NCI-H2227 (cell line): ENCODE results near the gene MRPL52.
"Not testable (repeated sequence)": the region's sequence is repeated elsewhere in the genome, so short reads cannot be mapped to it uniquely, and the experiment has no call there.

Experiments
- DNase-seq: peaks from one replicate; lab custom pipeline; 2025; ENCODE audit not compliant: unreplicated experiment; lab: John Stamatoyannopoulos, UW

Gene MRPL52

DNA sequence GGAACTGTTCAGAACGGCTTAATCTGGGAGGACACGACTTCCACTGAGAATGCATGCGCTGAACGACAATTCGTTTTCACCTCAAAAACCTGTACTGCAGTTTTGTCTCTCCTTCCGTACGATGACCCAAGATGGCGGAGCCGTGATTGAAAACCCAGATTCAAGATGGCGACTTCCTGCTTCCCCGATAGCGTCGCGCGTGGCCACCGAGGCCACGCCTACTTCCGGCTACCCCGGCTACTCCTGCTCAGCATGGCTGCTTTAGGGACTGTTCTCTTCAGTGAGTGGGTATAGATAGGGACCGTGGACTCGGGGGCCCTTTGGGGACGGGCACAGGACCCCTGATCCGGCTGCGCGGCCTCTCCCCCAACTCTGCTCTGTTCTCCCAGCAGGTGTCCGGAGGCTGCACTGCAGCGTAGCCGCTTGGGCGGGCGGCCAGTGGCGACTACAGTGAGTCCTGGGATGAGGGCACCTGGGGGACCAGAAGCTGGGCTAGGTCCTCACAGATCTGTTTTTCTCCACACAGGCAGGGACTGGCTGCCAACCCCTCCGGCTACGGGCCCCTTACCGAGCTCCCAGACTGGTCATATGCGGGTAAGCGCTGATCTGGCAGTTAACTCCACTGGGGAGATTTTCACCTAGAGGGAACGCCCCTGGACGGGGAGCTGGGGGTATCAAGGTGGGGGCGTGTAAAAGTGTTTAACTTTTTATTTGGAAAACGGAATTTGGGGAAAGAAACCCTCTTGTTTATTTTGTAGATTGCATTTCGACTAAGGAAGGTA, at the start of gene MRPL52:
Gene MRPL52, plus strand, starts transcription at position 227 of the 782 bp plus-strand sequence. Its CDS starts 26 bp downstream, at position 253.
- peak; percentile 94 for DNase-seq

DNA sequence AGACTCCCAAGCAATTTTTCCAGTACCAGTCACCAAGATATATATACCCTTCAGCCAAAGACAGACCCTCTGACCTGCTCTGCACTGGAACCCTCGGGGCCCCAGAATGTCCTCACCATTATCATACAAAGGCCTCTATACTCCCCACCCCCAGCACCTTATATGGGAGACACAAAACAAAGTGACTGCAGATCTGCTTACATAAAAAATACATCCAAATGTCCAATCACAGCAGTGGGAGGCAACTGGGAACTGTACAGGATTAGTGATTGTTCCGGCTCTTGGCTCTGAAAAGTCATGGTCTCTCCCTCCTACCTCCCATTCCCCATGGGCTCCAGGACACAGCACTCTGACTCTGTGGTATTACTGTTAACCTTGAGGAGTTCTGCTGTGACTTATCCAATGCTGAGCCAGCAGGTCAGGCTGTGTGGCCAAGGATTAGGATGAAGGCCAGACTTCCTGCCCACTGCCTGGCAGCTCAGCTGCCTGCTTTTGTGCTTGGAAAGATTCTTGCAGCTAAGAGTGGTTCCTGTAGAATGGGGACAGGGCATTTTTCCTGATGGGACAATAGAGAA, 49.5 kb upstream of the MRPL52 start:
- no peak for DNase-seq

DNA sequence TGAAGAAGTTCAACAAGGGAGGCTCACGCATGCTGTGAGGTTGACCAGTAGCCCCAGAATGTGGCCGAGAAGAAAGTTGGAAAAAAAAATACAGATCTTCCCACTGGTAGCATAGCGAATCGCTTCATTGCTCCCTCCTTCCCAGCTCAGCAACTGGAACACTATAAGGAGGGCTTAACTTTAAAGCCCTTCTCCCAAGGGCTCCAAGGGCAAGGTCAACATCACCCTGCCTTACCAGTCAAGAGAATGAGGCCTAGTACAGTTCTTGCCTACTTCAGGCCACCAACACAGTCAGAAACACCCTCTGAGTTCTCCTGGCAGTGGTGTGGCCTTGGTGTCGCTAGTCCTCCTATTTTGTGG, 48.8 kb upstream of the MRPL52 start:
- DNase-seq, result no peak

DNA sequence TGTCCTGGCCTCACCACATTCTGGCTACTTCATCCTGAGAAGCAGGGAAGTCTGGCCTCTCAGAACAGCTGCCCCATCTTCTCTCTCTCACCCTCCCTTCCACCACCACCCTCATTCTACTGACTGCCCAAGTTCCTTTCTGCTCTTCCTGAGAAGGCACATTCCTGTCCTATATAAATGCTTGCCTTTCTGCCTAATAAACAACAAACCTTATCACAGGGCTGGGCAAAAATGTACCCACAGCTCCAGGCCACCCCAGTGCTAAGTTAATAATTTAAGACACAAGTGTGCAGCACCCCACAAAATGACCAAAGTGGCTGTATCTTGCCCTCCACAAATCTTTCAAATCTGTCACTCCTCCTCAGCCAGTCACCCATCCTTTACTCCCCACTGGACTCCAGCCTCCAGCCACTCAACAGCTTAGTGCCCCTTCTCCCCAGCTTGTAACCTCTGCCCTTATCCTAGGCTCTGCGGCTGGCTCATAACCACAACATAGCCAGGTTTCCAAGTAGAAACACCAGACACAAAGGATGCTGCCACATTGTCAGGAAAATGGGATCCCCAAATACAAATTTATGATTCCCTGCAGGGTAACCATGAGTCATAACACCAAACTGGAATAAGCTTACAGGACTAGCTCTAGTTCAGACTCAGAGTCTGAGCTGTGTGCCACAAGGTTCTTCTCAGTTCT, 48.2 kb upstream of the MRPL52 start:
- no peak for DNase-seq

DNA sequence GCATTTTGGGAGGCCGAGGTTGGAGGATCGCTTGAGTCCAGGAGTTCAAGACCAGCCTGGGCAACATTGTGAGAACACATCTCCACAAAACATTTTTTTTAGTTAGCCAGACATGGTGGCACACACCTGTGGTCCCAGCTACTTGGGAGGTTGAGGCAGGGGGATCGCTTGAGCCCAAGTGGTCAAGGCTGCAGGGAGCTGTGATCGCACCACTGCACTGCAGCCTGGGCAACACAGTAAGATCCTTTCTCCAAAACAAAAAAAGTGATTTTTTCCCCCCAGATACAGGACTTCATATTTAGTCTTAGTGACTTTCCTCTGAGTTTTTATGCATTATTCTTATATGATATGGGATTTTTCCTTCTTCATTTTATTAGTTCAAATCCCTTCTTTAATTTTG, 43.0 kb upstream of the MRPL52 start:
- no peak for DNase-seq

DNA sequence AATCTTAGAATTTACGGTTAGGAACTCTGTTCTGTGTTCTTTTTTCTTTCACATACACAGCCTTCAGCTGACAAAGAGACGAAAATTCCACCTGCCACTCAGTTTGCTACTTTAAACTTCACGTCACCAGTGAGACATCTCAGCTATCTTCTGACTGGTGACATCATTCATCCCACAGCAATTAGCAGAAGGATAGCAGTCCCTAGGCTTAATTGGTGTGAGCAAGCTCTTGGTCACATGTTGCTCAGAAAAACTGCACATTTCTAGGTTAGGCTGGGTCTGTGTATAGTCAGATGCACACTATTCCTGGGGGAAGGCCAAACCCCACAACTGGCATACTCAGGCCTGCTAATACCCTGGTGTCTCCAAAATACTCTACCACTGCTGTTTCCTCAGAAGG, 38.4 kb upstream of the MRPL52 start:
- DNase-seq, result no peak

DNA sequence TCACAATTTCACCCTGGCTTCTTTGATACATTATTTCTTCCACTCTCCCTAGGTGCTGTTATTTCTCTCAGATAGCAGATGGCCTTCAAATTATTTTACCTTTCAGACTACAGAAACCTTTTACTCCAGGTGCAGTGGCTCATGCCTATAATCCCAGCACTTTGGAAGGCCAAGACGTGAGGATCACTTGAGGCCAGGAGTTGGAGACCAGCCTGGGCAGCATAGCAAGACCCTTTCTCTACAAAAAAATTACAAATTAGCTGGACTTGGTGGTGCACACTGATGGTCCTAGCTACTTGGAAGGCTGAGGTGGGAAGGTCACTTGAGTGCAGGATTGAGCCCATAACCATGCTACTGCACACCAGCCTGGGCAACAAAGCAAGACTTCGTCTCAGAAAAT, 37.5 kb upstream of the MRPL52 start:
- no peak for DNase-seq

DNA sequence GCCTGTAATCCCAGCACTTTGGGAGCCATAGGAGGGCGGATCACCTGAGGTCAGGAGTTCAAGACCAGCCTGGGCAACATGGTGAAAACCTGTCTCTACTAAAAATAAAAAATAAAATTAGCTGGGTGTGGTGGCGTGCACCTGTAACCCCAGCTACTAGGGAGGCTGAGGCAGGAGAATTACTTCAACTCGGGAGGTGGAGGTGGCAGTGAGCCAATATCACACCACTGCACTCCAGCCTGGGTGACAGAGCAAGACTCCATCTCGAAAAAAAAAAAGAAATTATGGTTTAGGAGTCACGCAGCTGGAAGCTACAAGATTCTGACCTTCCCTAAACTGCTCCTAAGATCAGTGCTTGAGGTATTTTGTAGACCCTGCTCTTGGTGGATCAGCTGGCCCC, 36.1 kb upstream of the MRPL52 start:
- DNase-seq, result not testable (repeated sequence)

DNA sequence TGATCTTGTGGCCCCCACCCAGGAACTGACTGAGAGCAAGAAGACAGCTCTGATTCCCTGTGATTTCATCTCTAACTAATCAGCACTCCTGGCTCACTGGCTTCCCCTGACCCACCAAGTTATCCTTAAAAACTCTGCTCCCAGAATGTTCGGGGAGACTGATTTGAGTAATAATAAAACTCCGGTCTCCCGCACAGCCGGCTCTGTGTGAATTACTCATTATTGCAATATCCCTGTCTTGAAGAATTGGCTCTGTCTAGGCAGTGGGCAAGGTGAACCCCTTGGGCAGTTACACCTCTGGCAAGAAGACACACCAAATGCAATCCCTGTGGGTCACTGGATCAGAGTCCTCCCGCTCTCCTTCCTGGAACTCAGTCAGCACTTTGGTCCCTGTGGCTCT, 35.7 kb upstream of the MRPL52 start:
- DNase-seq, result no peak

DNA sequence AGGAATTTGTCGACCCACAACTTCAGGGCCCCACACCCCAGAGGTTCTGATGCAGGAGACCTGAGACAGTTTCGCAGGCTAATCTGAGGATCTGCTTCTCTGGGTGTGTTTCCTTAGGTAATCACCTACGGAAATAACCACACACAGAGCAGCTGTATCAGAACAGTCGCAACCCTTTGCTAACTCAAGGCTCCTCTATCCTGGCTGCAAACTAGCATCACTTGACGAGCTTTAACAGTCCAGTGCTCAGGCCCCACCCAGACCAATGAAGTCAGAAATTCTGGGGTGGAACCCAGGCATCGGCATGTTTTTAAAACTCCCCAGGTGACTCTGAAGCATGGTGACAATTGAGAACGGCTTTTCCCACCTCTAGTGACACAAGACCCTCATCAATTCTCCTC, 35.1 kb upstream of the MRPL52 start:
- DNase-seq, result no peak

DNA sequence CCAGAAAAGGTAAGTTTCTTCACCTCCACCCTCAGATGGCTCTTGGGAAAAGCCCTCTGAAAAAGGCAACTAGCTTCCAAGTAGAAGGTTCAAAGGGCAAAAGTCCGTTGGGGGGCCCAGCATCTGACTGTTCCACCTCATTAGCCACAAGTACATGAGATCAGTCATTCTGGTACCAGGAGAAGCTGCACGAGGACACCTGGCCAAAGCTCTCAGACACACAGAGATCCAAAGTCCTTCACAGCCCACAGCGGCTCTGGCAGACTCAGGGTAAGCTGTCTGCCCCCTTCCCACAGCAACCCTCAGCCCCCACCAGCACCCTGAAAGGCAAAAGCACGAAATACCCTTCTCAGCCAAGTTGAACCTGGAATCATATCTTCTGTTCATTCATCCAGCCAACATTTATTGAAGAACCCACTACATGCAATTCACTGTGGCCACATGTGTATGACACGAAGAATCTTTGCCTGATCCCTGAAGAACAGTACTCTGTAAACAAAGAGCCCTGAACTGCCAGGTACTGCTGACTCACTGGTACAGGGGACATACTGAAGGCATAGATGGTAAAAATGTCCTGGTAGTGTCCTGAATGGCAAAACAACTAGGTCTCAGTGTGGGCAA, 33.5 kb upstream of the MRPL52 start:
- DNase-seq, result no peak

DNA sequence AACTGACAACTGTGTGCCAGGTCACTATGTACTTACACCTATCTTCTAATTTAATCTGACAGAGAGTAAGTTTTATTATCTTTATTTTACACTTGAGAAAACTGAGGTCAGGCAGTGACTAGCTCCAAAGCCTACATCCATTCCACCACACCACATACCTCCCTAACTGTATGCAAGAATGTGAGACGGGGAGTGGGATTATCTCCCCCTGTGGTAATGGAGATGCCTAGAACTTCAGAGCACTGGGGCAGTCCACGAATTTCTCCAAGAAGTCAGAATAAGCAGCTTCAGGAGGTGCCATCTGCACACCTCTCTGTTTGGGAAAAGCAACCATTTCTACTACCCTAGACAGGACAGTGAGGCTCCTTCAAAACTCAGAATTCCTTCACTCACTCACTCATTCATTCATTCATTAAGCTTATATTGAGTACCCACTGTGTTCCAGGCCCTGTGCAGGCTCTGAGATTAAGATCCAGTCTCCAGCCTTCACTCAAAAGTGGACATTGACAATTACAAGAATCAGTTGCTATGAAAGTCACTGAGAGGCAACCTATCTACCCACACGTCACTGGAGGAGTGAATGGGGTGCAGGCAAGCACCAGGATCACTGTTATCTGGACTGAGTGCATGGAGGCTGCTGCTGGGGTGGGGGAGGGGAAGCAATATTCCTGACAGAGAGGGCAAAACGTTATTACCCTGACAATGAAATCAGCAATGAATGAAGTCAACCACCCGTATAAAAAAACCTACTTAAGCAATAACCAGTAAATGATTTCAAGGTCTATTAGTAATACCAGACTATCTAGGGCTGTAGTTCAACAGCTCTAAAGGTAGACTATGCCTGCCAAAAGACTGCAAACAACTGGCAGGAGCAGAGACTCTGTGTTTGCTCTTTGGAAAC, 32.4 kb upstream of the MRPL52 start:
- no peak for DNase-seq

DNA sequence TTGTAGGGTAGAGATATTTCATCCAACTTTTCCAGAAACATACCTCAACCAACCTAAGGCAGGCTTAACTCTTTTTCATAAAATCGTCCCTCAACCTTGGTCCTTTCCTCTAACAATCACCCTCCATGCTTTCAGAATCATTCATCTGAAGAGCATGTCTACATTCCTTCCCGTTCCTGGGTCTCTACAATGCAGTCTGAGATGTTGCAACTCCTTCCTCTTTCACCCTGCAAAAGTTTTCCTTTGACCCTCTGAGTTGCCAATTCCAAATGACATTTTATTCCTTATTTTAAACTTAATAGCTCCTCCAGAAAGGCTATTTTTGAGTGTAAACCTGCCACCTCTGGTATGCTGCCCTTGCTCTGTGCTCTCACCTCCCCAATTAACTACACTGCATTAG, 31.2 kb upstream of the MRPL52 start:
- no peak for DNase-seq

DNA sequence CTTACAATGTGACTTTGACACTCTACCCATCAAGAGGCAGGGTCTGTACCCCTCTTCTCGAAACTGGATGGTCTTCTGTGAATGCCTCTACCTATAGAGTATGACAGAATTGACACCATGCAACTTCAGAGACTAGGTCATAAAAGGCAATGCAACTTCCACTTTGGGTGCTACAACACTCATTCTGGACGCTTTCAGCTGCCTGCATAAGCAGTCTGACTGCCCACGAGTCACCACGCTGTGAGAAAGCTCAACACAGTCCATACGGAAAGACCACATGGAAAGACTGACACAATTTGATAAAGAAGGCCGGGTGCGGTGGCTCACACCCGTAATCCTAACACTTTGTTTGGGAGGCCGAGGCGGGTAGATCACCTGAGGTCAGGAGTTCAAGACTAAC, 29.3 kb upstream of the MRPL52 start:
- no peak for DNase-seq

DNA sequence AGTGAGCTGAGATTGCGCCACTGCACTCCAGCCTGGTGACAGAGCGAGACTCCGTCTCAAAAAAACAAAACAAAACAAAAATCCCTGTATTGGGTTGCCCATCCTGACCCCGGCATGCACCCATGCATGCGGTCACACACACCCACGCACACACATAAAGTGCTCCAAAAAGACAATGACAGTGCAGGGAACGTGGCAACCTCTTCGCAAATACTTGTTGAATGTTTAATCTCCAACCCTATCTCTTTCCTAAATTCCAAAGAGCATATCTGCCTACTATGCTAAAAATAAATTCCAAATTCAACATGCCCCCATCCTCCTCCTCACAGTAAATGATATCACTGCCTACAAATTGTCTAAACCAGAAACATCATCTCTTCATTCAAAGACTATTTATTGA, 28.0 kb upstream of the MRPL52 start:
- no peak for DNase-seq

DNA sequence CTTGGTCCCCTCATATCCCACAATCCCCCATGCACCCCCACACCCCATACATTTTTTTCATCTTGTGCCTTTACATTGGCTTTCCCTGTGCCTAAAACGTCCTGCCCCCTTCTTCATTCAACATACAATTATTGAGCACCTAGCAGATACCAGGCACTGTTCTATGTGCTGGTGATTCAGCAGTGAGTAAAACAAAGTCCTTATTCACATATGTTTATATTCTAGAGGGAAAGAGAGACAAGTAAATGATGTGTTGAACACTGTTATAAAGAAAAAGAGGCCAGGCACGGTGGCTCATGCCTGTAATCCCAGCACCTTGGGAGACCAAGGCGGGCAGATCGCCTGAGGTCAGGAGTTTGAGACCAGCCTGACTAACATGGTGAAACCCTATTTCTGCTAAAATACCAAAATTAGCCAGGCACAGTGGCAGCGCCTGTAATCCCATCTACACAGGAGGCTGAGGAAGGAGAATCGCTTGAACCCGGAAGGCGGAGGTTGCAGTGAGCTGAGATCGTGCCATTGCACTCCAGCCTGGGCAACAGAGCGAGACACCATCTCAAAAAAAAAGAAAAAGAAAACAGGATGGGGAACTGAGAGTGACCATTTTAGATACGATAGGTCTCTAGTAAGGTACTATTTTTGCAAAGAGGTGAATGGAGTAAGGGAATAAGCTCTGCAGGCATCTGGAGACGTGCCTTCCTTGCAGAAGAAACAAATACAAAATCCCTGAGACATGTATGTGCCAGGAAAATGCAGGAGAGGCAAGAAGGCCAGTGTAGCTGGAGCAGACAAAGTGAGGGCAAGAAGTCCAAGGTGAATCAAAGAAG, 26.6 kb upstream of the MRPL52 start:
- no peak for DNase-seq

DNA sequence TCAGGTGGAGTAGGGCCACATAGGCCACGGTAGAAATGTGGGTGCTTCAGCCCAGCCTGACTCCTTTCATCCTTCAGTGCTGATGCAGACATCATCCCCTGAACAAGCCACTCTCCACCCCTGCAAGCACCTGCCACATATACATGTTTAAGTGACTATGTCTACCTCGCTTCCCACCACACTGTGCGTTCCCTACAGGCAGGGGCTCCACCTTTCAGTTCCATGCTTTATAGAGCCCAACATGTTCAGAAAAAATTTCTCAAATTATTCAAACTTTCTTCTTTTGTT, 26.1 kb upstream of the MRPL52 start:
- no peak for DNase-seq

DNA sequence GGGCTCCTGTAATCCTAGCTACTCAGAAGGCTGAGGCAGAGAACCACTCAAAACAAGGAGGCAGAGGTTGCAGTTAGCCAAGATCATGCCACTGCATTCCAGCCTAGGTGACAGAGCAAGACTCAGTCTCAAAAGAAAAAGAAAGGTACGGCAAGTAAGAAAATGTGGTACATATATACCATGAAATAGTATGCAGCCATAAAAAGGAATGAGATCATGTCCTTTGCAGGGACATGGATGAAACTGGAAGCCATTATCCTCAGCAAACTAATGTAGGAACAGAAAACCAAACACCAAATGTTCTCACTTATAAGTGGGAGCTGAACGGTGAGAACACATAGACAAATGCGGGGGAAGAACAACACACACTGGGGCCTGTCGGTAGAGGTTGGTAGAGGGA, 24.5 kb upstream of the MRPL52 start:
- DNase-seq, result not testable (repeated sequence)

DNA sequence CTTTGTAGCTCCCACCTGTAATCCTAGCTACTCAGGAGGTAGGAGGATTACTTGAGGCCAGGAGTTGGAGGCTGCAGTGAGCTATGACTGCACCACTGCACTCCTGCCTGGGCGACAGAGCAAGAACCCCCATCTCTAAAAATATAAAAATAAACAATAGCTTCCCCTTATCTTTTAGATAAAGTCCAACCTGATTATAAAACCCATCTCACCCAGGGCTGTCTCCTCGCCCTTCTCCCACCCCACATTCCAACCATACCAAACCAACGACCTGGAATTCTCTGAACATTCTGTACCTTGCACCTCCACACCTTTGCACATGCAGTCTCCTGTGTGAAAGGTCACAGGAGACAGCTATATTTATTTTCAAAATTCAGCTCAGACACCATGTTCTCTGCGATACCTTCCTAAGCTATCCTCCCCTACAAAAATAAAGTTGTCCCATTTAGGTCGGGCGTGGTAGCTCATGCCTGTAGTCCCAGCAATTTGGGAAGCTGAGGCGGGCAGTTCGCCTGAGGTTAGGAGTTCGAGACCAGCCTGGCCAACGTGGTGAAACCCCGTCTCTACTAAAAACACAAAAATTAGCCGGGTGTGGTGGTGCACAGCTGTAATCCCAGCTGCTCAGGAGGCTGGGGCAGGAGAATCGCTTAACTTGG, 22.1 kb upstream of the MRPL52 start:
- no peak for DNase-seq
